Measurements from ENCODE around the gene MAGEB17. TPM values are rescaled to one million over a fixed set of nuclear protein-coding genes. Genes with fewer than 3 reads are reported as not detected.

Gene MAGEB17
- polyA plus RNA-seq, 1 experiment, result not detected

- DNase-seq (ENCODE audit: low read depth), result no peak
- POLR2A ChIA-PET, result no interaction called here
- H3K27me3 ChIP-seq (ENCODE audit: control insufficient read depth, insufficient read depth, low read length), result no peaks in the 10 kb centered on the region
- H3K4me3 ChIP-seq (ENCODE audit: low read depth, low read length), result no peak overlapping the region
- no peaks in the 10 kb centered on the region for H3K36me3 ChIP-seq (ENCODE audit: control insufficient read depth, insufficient read depth, low read length)
- CTCF ChIA-PET, result no interaction called here
- no peak for TF ChIP-seq CTCF (IDR thresholded peaks at IDR 0.05; ENCODE audit: insufficient read depth, low read depth, low read length)
Observed at GRCh38 chrX:16196829-16197228, 29.5 kb downstream of the MAGEB17 start.

- DNase-seq (ENCODE audit: low read depth), result no peak
Observed at GRCh38 chrX:16199343-16199742, 32.1 kb downstream of the MAGEB17 start.

GRCh38 chrX:16202943-16203342, 35.7 kb downstream of the MAGEB17 start:
- no peak for TF ChIP-seq CTCF (IDR thresholded peaks at IDR 0.05; ENCODE audit: insufficient read depth, low read depth, low read length)
- H3K36me3 ChIP-seq (ENCODE audit: control insufficient read depth, insufficient read depth, low read length), result no peaks in the 10 kb centered on the region
- CTCF ChIA-PET, result no interaction called here
- no peaks in the 10 kb centered on the region for H3K27me3 ChIP-seq (ENCODE audit: control insufficient read depth, insufficient read depth, low read length)
- H3K4me3 ChIP-seq (ENCODE audit: low read depth, low read length), result no peak overlapping the region
- DNase-seq (ENCODE audit: low read depth), result no peak
- POLR2A ChIA-PET, result no interaction called here

More at GRCh38 chrX:16199343-16199742, 32.1 kb downstream of the MAGEB17 start:
- ChIA-PET POLR2A (no interaction called here), CTCF (no interaction called here)
- Histone ChIP-seq H3K36me3 (ENCODE audit: control insufficient read depth, insufficient read depth, low read length) (no peaks in the 10 kb centered on the region), H3K4me3 (ENCODE audit: low read depth, low read length) (no peak overlapping the region), H3K27me3 (ENCODE audit: control insufficient read depth, insufficient read depth, low read length) (no peaks in the 10 kb centered on the region)
- no peak for TF ChIP-seq CTCF (IDR thresholded peaks at IDR 0.05; ENCODE audit: insufficient read depth, low read depth, low read length)

- no peaks in the 10 kb centered on the region for H3K27me3 ChIP-seq (ENCODE audit: control insufficient read depth, insufficient read depth, low read length)
- POLR2A ChIA-PET, result no interaction called here
- CTCF ChIA-PET, result no interaction called here
- TF ChIP-seq CTCF (IDR thresholded peaks at IDR 0.05; ENCODE audit: insufficient read depth, low read depth, low read length), result no peak
- H3K4me3 ChIP-seq (ENCODE audit: low read depth, low read length), result no peak overlapping the region
- DNase-seq (ENCODE audit: low read depth), result no peak
- H3K36me3 ChIP-seq (ENCODE audit: control insufficient read depth, insufficient read depth, low read length), result no peaks in the 10 kb centered on the region
Observed at GRCh38 chrX:16204538-16204937, 37.3 kb downstream of the MAGEB17 start.

GRCh38 chrX:16205840-16206239, 38.6 kb downstream of the MAGEB17 start:
- no peaks in the 10 kb centered on the region for H3K27me3 ChIP-seq (ENCODE audit: control insufficient read depth, insufficient read depth, low read length)
- no peaks in the 10 kb centered on the region for H3K36me3 ChIP-seq (ENCODE audit: control insufficient read depth, insufficient read depth, low read length)
- TF ChIP-seq CTCF (IDR thresholded peaks at IDR 0.05; ENCODE audit: insufficient read depth, low read depth, low read length), result no peak
- ChIA-PET CTCF (no interaction called here), POLR2A (no interaction called here)
- DNase-seq (ENCODE audit: low read depth), result no peak
- H3K4me3 ChIP-seq (ENCODE audit: low read depth, low read length), result no peak overlapping the region
